Adrenal gland (tissue), 12 donors: ENCODE results near the gene GATAD2A. TPM values are rescaled to one million over a fixed set of nuclear protein-coding genes. Genes with fewer than 3 reads are reported as not detected.
"Not testable (repeated sequence)": the region's sequence is repeated elsewhere in the genome, so short reads cannot be mapped to it uniquely, and the experiment has no call there.

Experiments used
- DNase-seq, 7 donors: peaks; one replicate each; pipeline ENCODE4 v3.0.0-alpha.2; 2019 to 2020
- H3K27ac ChIP-seq, 5 donors: fragments of 200-600 bp; sonication (generic) in 4 of 5; 1 replicate in 3 of 5; 2 replicates in 2 of 5; pipeline versions ENCODE4 v1.5.1 to v1.8.0; 2016 to 2020; ENCODE audit warnings: mild to moderate bottlenecking in 1 of 5
- H3K27me3 ChIP-seq: fragments of 200-600 bp; 2 replicates; pipeline ENCODE4 v1.8.0; 2021
- H3K36me3 ChIP-seq, 2 donors: fragments of 200-600 bp; replicated peaks in 1 of 2; 1 replicate in 1 of 2; 2 replicates in 1 of 2; pipeline versions ENCODE4 v1.5.1 to v1.8.0; 2018 to 2022
- H3K4me1 ChIP-seq, 2 donors: fragments of 200-600 bp; replicated peaks in 1 of 2; 1 replicate in 1 of 2; 2 replicates in 1 of 2; pipeline versions ENCODE4 v1.5.1 to v1.8.0; 2018 to 2021
- H3K4me3 ChIP-seq, 4 donors: fragments of 200-600 bp; sonication (generic) in 3 of 4; one replicate each; pipeline ENCODE4 v1.5.1; 2016 to 2018
- H3K9me3 ChIP-seq, 3 donors: fragments of 200-600 bp; sonication (generic) in 1 of 3; replicated peaks in 1 of 3; 1 replicate in 2 of 3; 2 replicates in 1 of 3; pipeline versions ENCODE4 v1.5.1 to v1.8.0; 2016 to 2021
- POLR2A ChIP-seq, 2 donors: fragments of 450-650 bp; IDR thresholded peaks; one replicate each; pipeline ENCODE4 v1.6.1; 2017; ENCODE audit warnings: antibody characterized with exemption in 2 of 2, mild to moderate bottlenecking in 2 of 2, moderate library complexity in 1 of 2
- WGBS, 4 donors: extraction: QIAGEN DNeasy Blood & Tissue Kit in 2 of 4; methylation state at CpG; one replicate each; pipeline versions ENCODE4 v1.1.5 to v1.1.7; 2013 to 2017; 5-methylcytosine and 5-hydroxymethylcytosine counted together
- intact Hi-C, 2 donors: fragments of 100-400 bp; cut with DNase I; formaldehyde crosslinking; loops; one replicate each; pipeline versions ENCODE4 v1.14.1 to v1.15.0; 2022 to 2023
- polyA plus RNA-seq, 3 donors: library from polyadenylated mRNA; stranded (reverse); fragments of 200-250 nt in 2 of 3; fragments of 350-450 nt in 1 of 3; fragmentation: Illumina TruSeq in 1 of 3; extraction: RNeasy Lipid Tissue Mini Kit (QIAGEN cat#74804) in 1 of 3; gene quantifications; one replicate each; pipeline ENCODE4 v1.2.3, GENCODE V29; 2013 to 2014
- total RNA-seq, 9 donors: library from RNA; depleted of rRNA in 4 of 9; stranded (reverse); fragments of >200 nt in 4 of 9; fragments of 120-200 nt in 1 of 9; fragmentation: NEBNext Ultra II Directional in 1 of 9; extraction: Animal tissue kit (Norgen Biotek cat#: 25700) in 1 of 9; gene quantifications; one replicate each; pipeline versions ENCODE4 v1.1.0 to v1.2.4, GENCODE V29; 2013 to 2023
- TF ChIP-seq, protein P1 (sequence below), 6 experiments: fragments of 450-650 bp in 4 of 6; fragments of 200-600 bp in 2 of 6; sonication (generic) in 1 of 6; IDR thresholded peaks; 1 replicate in 5 of 6; 2 replicates in 1 of 6; pipeline versions ENCODE4 v1.5.1 to v1.8.0; 2016 to 2021; ENCODE audit warnings: antibody characterized with exemption in 6 of 6, mild to moderate bottlenecking in 2 of 6, moderate library complexity in 1 of 6
- donor health status: healthy with polysubstance abuse.
- donor health status: Bipolar disorder and iron deficiency.
- donor health status: DM: yes; HTN: yes; CAD: no.
- donor health status: DM: no; HTN: no; CAD: no.
- donor health status: DM: no; HTN: no; CAD: no.
- donor health status: DM: yes; HTN: yes; CAD: no.

The GATAD2A gene
- total and polyA plus RNA-seq, 12 donors = 17.0 to 125 (median 61.9) TPM

DNA sequence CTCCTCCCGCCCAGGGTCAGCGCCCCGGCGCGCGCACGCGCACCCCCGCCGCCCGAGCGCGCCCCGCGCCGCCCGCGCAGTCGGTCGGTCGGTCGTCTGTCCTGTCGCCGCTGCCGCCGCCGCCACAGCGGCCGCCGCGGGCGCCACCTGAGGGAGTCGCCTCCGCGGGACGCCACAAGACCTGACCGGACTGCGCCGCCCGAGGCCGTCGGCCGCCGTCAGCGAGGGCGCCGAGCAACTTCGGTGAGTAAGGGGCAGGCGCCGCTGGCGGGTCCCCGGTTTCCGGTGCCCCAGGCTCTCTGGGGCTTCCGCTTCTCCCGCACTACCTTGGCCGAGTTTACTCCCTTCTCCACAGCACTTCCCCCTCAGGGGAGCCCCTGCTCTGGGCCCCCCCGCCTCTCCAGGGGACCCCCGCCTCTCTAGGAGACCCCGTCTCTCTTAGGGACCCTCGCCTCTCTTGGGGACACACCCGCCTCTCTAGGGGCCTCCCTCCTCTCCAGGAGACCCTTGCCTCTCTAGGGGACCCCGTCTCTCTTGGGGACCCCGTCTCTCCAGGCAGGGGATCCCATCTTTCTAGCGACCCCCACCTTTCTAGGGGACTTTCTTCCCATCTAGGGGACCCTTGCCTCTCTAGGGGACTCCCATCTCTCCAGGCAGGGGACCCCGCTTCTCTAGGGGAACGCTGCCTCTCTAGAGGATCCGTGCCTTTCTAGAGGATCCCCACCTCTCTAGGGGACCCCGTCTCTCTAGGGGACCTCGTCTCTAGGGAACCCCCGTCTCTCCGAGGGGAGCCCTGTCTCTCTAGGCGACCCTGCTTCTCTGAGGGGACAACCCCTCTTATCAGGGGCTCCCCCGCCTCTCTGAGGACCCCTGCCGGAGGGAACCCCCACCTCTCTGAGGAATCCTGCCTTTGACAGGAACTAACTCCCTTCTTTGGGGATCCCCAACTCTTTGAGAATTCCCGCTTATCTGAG is 19.3 kb upstream of the GATAD2A start:
- TF ChIP-seq, protein P1, sequence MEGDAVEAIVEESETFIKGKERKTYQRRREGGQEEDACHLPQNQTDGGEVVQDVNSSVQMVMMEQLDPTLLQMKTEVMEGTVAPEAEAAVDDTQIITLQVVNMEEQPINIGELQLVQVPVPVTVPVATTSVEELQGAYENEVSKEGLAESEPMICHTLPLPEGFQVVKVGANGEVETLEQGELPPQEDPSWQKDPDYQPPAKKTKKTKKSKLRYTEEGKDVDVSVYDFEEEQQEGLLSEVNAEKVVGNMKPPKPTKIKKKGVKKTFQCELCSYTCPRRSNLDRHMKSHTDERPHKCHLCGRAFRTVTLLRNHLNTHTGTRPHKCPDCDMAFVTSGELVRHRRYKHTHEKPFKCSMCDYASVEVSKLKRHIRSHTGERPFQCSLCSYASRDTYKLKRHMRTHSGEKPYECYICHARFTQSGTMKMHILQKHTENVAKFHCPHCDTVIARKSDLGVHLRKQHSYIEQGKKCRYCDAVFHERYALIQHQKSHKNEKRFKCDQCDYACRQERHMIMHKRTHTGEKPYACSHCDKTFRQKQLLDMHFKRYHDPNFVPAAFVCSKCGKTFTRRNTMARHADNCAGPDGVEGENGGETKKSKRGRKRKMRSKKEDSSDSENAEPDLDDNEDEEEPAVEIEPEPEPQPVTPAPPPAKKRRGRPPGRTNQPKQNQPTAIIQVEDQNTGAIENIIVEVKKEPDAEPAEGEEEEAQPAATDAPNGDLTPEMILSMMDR (IDR thresholded peaks at IDR 0.05) = peak in 1 of 6 experiments; percentile 3
- peak; percentile 64 to 66 for TF ChIP-seq POLR2A (IDR thresholded peaks at IDR 0.05)
- no peaks in the 10 kb centered on the region for H3K36me3 ChIP-seq
- H3K4me3 ChIP-seq = peak overlapping the region in 3 of 4 donors; percentile 50 to 68 (median 54)
- H3K27me3 ChIP-seq = no peaks in the 10 kb centered on the region
- 1 to 13% (median 1%) methylated on average over 11 to 75 of the region's 75 CpGs for WGBS, 4 donors
- intact Hi-C loops = no loop called here
- DNase-seq = peak in 4 of 7 donors; percentile 60 to 77 (median 63)
- peaks cover 27 to 47% of the 10 kb centered on the region in 2 donors for H3K4me1 ChIP-seq
- peak overlapping the region in 4 of 5 donors; percentile 56 to 95 (median 76) for H3K27ac ChIP-seq
- H3K9me3 ChIP-seq = no peaks in the 10 kb centered on the region

DNA sequence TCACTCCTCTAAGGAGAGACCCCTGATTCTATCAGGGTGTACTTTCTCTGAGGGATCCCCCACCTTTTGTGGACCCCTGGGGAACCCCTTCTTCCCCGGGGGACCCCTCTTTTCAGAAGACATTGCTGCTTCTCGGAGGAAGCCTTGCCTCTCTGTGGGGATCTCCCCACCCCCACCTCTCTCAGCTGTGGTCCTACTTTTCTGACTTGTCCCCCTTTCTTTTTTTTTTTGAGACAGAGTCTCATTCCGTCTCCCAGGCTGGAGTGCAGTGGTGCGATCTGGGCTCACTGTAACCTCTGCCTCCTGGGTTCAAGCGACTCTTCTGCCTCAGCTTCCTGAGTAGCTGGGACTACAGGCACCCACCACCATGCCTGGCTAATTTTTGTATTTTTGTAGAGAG is 18.4 kb upstream of the GATAD2A start:
- DNase-seq = no peak
- no peaks in the 10 kb centered on the region for H3K9me3 ChIP-seq
- H3K27ac ChIP-seq = no peak overlapping the region
- H3K36me3 ChIP-seq = no peaks in the 10 kb centered on the region
- peaks cover 27 to 56% of the 10 kb centered on the region in 2 donors for H3K4me1 ChIP-seq
- H3K4me3 ChIP-seq = peak overlapping the region in 1 of 4 donors; percentile 68
- TF ChIP-seq, protein P1 (IDR thresholded peaks at IDR 0.05) = no peak
- no peak for TF ChIP-seq POLR2A (IDR thresholded peaks at IDR 0.05)
- intact Hi-C loops = no loop called here
- no peaks in the 10 kb centered on the region for H3K27me3 ChIP-seq
- 75 to 87% (median 79%) methylated on average over 5 of the region's 5 CpGs for WGBS, 4 donors

DNA sequence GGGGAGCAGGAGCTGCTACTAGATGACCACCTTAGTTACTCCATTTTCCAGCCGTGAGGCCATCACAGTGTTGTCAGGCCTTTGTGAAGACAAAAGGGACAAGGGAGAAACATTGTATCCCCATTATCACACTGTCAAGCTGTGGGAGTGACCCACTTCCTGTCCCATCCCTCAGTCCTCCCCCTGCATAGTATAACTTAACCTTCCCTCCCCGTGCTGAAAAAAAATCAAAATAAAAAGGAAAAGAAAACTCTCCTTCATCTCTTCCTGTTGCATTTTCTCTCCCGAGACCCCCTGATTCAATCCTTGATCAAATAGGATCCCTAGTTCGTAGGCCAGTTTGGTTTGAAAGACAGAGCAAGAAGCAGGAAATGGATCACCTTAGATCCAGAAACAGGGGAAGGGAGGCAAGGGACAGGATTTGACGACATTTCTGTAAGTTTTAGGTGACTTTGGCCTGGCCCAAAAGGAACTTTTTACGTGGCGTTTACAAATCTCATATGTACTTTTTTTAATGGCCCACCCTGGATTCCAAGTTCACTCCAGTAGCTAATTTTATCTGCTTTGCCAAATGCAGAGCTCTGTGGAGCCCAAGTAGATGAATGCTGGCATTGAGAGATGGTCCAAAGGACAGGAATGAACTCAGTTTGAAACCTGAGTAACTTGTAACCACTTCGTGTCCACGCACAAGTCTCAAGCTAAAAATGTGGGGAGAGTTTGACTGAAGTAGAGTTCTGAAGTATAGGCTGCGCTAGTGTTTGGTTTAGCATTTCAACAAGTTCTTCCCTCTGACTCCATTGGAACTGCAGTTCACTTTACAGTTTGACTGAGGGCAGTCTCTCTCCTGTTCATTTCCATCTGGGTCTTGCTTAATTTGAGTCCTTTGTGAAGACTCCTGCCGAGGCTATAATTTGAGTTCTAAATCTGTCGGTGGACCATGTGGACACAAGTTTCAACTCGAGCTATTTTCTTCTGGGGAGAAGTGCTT is 16.6 kb upstream of the GATAD2A start:
- H3K4me1 ChIP-seq = peaks cover 27 to 59% of the 10 kb centered on the region in 2 donors
- no peak for DNase-seq
- 67 to 73% (median 69%) methylated on average over 13 of the region's 13 CpGs for WGBS, 4 donors
- no peaks in the 10 kb centered on the region for H3K9me3 ChIP-seq
- H3K36me3 ChIP-seq = no peaks in the 10 kb centered on the region
- no peaks in the 10 kb centered on the region for H3K27me3 ChIP-seq
- intact Hi-C loops = no loop called here
- TF ChIP-seq POLR2A (IDR thresholded peaks at IDR 0.05) = no peak
- TF ChIP-seq, protein P1 (IDR thresholded peaks at IDR 0.05) = no peak
- H3K4me3 ChIP-seq = no peak overlapping the region
- H3K27ac ChIP-seq = peak overlapping the region in 2 of 5 donors; percentile 24 to 59

DNA sequence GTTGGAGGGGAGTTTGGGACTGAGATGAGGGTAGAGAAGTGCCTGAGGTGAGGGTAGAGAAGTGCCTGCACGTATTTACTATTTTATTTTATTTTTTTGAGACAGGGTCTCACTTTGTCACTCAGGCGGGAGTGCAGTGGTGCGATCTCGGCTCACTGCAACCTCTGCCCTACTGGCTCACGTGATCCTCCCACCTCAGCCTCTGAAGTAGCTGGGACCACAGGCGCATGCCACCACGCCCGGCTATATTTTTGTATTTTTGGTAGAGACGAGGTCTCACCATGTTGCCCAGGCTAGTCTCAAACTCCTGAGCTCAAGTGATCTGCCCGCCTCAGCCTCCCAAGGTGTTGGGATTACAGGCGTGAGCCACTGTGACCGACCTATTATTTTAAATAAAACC is 15.8 kb upstream of the GATAD2A start:
- intact Hi-C loops, H3K4me3 ChIP-seq, H3K27me3 ChIP-seq, H3K36me3 ChIP-seq, H3K27ac ChIP-seq, H3K9me3 ChIP-seq, DNase-seq: not testable (repeated sequence)
- WGBS, 4 donors = 87 to 95% (median 90%) methylated on average over 12 of the region's 12 CpGs
- H3K4me1 ChIP-seq = peaks cover 30 to 63% of the 10 kb centered on the region in 2 donors

DNA sequence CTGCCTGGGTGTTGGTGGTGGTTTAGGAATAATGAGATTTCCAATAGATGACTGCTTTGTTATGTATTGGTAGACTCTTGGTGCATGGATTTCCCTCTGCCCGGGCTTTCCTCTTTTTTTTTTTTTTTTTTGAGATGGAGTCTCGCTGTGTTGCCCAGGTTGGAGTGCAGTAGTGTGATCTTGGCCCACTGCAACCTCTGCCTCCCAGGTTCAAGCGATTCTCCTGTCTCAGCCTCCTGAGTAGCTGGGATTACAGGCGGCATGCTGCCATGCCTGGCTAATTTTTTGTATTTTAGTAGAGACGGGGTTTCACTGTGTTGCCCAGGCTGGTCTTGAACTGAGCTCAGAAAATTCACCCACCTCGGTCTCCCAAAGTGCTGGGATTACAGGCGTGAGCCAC is 11.1 kb upstream of the GATAD2A start:
- DNase-seq, H3K9me3 ChIP-seq, H3K36me3 ChIP-seq, H3K27me3 ChIP-seq, intact Hi-C loops, H3K4me3 ChIP-seq, H3K27ac ChIP-seq: not testable (repeated sequence)
- 88 to 91% (median 90%) methylated on average over 7 of the region's 7 CpGs for WGBS, 4 donors
- H3K4me1 ChIP-seq = peaks cover 18 to 43% of the 10 kb centered on the region in 2 donors
